Stimulated activated CD8-positive, alpha-beta memory T cell treated with anti-CD3 and anti-CD28 coated beads, Interleukin-2, amount 100 ng/mL, for 48 hours (primary cell): ENCODE measurements around the gene MEAF6.

Experiments used
- DNase-seq, 2 donors: peaks; one replicate each; pipeline ENCODE4 v3.0.0-alpha.2; 2020; ENCODE audit warnings: low read depth in 2 of 2

The MEAF6 gene

GRCh38 chr1:37484325-37485051 lies 30.1 kb downstream of the MEAF6 start:
- no peak for DNase-seq

DNA sequence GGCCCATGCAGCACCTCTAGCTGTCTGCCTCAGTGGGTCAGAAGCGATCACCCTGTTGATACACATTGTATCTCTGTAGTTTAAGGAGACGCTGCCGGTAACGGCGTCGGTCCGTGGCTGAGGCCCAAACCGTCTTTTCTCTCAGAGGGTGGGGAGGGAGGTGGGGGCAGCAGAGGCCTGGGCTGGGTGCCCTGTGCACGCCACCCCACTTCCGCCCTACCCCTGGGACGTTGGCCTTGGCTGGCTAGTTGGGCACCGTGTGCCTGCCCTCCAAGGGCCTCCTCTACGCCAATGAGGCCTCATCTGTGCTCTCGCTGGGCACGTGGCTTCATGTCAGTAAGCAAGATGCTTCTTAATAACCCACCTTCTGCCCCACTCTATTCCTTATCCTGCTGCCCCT lies 30.8 kb downstream of the MEAF6 start:
- no peak for DNase-seq

GRCh38 chr1:37482796-37483744 lies 31.5 kb downstream of the MEAF6 start:
- no peak for DNase-seq

GRCh38 chr1:37482004-37482785 lies 32.4 kb downstream of the MEAF6 start:
- DNase-seq = no peak

DNA sequence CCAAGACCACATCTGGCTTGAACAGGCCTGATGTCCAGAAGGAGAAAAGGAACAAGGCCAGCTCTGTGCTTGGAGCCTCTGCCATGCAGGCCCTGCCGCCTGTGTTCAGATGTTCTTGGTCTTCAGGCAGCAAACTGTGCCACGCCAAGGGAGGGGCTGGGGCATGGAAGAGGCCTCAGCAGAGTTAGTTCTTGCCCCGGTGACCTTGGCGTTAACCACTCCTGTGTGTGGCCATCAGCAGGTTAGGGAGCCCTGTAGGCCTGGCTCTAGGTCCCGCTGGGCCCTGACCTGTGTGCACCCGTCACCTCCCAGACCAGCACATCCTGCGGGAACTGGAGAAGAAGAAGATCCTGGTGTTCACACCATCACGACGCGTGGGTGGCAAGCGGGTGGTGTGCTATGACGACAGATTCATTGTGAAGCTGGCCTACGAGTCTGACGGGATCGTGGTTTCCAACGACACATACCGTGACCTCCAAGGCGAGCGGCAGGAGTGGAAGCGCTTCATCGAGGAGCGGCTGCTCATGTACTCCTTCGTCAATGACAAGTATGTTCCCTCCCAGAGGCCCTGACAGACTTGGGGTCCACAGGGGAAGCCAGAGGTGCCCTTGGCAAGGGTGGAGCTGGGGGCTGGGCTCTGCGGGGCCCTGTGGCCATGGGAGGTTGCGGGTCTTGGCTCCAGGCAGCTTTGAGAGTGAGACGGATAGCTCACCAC lies 33.1 kb downstream of the MEAF6 start:
- DNase-seq = no peak

DNA sequence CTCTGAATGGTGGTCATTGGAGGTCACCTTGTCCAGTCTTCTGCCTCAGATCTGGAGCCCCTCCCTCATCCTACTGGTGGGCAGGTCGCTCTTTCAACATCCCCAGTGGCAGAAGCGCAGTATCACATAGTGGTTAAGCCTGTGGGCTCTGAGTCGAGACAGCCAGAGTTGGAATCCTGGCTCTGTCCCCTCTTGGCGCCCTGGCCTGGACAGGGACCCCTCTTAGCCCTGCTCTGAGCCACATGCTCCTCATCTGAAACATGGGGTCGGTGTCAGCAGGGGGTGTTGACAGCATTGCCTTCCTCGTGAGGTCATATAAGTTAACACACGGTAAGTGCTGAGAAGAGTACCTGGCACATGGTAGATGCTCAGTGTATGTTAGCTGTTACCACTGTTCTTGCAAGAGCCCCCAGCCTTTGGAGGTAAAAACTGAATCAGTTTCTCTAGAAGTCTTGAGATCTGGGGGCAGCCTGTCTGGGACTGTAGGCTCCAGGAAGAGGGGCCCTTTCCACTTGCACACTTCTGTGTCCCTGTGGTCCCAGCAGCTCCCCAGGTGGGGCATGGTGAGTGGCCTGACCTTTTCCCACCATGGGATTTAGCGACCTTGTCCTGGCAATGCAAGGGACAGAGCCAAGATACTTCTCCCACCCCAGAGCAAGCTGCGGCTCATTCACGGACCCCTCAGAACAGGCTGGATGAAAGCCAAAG lies 33.8 kb downstream of the MEAF6 start:
- DNase-seq = no peak

DNA sequence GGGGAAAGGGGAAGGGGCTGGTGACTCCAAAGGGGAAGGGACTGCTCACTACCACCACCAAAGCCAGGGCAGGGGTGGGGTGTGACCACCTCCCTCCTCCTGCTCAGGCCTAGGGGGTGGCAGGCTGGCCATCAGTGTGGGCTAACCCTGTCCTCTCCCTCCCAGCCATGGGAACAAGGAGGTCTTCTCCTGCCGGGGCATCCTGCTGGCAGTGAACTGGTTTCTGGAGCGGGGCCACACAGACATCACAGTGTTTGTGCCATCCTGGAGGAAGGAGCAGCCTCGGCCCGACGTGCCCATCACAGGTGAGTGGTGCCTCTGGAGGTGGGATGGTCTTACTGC lies 34.5 kb downstream of the MEAF6 start:
- no peak for DNase-seq

DNA sequence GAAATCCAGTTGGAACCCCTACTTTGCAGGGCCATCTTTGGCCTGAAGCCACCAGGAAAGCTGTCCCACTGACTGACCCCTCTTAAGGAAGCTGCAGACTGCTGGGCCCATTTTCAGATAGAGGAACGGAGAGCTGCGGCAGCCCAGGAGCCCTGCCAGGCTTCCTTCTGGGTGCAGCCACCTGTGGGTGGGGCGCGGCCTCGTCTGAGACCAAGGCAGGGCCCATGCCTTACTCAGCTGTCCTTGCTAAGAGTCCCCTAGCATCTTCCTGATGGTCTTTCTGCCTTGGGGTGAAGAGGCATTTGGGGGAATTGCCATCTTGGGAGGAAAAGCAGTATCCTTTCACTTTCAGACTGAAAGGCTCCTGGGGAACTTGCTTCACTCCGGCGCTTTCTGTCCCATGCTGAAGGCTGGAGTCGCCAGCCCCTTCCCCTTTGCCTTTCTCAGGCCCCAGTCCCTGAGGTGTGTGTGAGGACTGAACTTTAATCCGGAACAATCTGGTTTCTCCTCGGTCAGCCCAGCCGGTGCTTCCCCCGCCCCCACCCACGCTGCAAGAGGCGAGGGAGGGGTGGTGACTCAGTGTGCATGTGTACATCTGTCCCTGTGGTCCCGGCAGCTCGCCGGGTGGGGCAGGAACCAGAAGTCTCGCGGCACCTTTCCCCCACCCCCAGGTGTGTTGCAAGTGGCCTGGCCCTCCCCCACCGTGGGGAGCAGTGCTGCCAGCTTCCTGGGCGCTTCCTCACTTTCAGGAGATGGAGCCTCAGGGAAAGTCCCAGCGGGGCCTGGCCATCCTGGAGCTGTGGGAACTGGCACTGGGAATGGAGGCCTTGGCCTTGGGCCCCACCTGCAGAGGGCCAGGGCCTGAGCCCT lies 35.1 kb downstream of the MEAF6 start:
- peak; percentile 85 to 86 for DNase-seq

DNA sequence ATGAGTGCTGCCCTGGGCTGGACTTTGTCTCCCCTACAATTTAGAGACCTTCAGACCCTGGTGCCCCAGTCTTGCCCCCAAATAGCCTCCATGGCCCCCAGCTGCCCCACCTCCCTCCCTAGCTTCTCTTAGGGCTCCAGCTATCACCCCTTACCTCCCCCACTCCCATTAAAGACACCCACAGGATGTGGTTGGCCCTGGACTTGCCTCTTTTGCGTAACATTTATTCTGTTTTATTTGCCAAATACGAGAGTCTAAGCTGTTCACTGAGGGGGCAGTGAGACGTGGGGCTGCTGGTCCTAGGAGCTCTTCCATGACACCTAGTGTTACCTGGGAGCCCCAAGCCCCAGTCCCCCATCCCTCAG lies 35.7 kb downstream of the MEAF6 start:
- DNase-seq = no peak

DNA sequence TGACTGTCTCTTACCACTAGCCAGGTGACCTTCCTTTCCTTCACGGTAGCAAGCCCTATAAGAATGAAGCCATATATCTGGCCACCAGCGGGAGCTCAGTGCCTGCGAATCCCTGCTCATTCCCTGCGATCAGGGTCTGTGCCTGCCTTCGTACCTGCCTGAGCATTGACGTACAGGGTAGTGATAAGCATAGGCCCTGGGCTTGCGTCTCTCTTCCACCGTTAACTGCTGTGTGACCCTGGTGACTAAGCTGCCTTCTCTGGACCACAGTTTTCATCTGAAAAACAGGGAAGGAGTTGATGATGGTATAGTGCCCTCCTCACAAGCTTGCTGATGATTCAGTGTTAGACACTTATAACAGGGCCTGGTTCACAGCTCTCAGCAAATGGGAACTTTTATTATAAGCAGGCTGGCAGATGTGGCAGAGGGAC lies 36.1 kb downstream of the MEAF6 start:
- no peak for DNase-seq

DNA sequence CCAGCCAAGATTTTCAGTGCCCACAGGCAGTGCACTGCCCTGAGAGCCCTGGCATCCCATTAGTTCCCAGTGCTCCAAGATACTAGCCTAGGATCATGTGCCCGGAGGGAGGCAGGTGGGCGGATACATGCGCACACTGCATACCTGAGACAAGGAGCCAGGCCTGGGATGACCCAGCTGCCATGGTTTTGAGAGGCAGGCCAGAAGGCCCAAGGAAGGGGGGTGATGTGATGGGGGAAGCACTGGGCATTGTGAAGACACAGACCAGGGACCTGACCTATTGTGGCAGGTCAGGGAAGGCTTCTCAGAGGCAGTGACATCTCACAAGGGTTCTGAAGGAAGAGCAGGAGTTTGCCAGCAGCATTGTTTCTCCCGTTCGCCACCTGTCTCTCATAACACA lies 36.6 kb downstream of the MEAF6 start:
- no peak for DNase-seq

GRCh38 chr1:37477198-37477931 lies 37.2 kb downstream of the MEAF6 start:
- DNase-seq = peak; percentile 75 to 78

- DNase-seq = no peak
Observed at GRCh38 chr1:37476460-37477197, 37.9 kb downstream of the MEAF6 start.

DNA sequence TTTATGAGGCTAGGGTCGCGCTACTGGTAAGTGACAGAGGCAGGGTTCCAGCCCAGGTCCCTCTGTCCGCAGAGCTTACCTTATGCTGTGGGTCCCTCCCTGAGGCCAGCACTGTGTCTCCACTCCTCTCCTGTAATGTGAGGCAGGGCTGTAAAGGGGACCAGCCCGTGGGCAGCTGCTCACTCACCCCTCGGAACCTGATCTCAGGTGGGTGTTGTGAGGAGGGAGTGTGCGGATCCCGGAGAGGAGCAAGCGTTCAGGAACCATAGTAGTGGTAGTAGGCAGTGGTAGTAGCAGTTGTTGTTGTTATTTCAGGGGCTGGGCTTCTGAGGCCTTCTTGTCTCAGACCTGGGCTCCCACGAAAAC lies 38.5 kb downstream of the MEAF6 start:
- DNase-seq = no peak

GRCh38 chr1:37475380-37476086 lies 39.0 kb downstream of the MEAF6 start:
- no peak for DNase-seq

- DNase-seq = no peak
Observed at GRCh38 chr1:37474697-37475379, 39.7 kb downstream of the MEAF6 start.

DNA sequence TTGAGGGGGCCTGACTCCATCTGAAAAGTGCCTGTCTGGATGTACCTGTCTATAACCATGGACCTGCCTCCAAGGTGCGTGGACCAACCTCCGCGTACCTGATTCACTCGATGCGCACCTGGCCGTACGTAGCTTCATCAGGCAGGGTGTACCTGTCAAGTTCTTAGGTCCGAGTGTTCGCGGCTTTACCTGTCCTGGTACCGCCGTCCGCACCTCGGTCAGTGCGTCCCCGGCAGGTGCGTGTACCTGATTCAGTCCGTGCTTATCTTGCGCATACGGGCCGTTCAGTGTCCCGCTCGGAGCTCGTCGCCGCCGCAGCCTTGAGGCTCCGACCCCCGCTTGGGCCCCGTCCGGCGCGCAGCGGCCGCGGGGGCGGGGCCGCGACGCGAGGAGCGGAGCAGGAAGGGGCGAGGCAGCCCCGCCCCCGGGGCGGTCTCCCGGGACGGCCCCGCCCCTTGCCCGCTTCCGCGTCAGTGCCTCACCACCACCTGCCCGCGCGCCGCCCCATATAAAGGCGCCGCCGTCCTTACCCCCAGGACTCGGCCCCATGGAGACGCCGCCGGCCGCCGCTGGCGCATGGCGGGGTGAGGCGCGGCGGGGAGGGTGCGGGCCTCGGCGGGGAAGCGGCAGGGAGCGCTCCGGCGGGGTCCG lies 40.4 kb downstream of the MEAF6 start, which contains the start of gene ZC3H12A:
Gene ZC3H12A (plus strand): TSS at position 535 of the 651 bp plus-strand sequence. CDS start 917 bp downstream, outside the sequence.
- DNase-seq = peak; percentile 87 to 93
